Stimulated activated CD8-positive, alpha-beta memory T cell treated with anti-CD3 and anti-CD28 coated beads, Interleukin-15, amount 100 ng/mL, for 4 hours (primary cell): ENCODE results near the gene DES.

Experiments
- DNase-seq, 2 donors: peaks; one replicate each; pipeline ENCODE4 v3.0.0-alpha.2; 2020; ENCODE audit warnings: low read depth in 2 of 2

The DES gene

GRCh38 chr2:219453671-219454590, 35.8 kb downstream of the DES start:
- no peak for DNase-seq

- DNase-seq: no peak
These were observed 37.4 kb downstream of the DES start for GRCh38 chr2:219455581-219455980.

- DNase-seq: no peak
These were observed 39.7 kb downstream of the DES start for GRCh38 chr2:219457784-219458369.

- no peak for DNase-seq
These were observed 40.8 kb downstream of the DES start for GRCh38 chr2:219458996-219459395.

- no peak for DNase-seq
These were observed 41.5 kb downstream of the DES start for GRCh38 chr2:219459460-219460311.

- no peak for DNase-seq
These were observed 42.3 kb downstream of the DES start for GRCh38 chr2:219460424-219460926.

- DNase-seq: no peak
These were observed 42.9 kb downstream of the DES start for GRCh38 chr2:219461047-219461514.

GRCh38 chr2:219461669-219462068, 43.5 kb downstream of the DES start:
- no peak for DNase-seq

- no peak for DNase-seq
These were observed 44.2 kb downstream of the DES start for GRCh38 chr2:219462349-219462748.

- DNase-seq: no peak
These were observed 46.3 kb downstream of the DES start for GRCh38 chr2:219464286-219465032.

GRCh38 chr2:219465659-219466561, 47.7 kb downstream of the DES start:
- no peak for DNase-seq

- no peak for DNase-seq
These were observed 48.9 kb downstream of the DES start for GRCh38 chr2:219466816-219467735.

GRCh38 chr2:219467736-219468075, 49.5 kb downstream of the DES start:
- no peak for DNase-seq

GRCh38 chr2:219468410-219469185, 50.4 kb downstream of the DES start:
- no peak for DNase-seq

- no peak for DNase-seq
These were observed 51.1 kb downstream of the DES start for GRCh38 chr2:219469186-219469724.

GRCh38 chr2:219470429-219470828, 52.3 kb downstream of the DES start:
- no peak for DNase-seq

- DNase-seq: no peak
These were observed 53.5 kb downstream of the DES start for GRCh38 chr2:219471476-219472371.
